IMR-90 (cell line): Measurements from ENCODE around the gene GP5. TPM values are rescaled to one million over a fixed set of nuclear protein-coding genes. Genes with fewer than 3 reads are reported as not detected.

ENCODE experiments used
- ATAC-seq: fragments of 200-7000 bp; cut with Tn5 transposase; 2 replicates; pipeline ENCODE4 v1.9.1; 2020; ENCODE audit warnings: low read depth, mild to moderate bottlenecking, moderate library complexity
- BruUV-seq: library from RNA; stranded (reverse); fragments of 400-500 nt; replicated peaks from 2 replicates; lab custom pipeline; 2021; lab: Mats Ljungman, UMichigan
- CTCF ChIA-PET: fragments of 300-600 bp; formaldehyde crosslinking; extraction: SDS; loops from one replicate; lab custom pipeline; 2021; ENCODE audit warnings: antibody characterized with exemption; lab: Yijun Ruan, JAX
- POLR2A ChIA-PET: fragments of 300-600 bp; sonication (Branson Sonifier 250); formaldehyde crosslinking; loops from one replicate; lab custom pipeline; 2022; ENCODE audit warnings: antibody characterized with exemption; ENCODE audit not compliant: unreplicated experiment; lab: Charles Lee
- DNase-seq: peaks from one replicate; pipeline ENCODE4 v3.0.0; 2013
- H2AFZ ChIP-seq: replicated peaks from 2 replicates; pipeline ENCODE3; 2013; ENCODE audit warnings: low read length, mild to moderate bottlenecking; ENCODE audit not compliant: poor library complexity
- H2AK5ac ChIP-seq: 2 replicates; pipeline ENCODE4 v1.6.1; 2013; ENCODE audit warnings: low read depth, low read length, inconsistent platforms
- H2AK9ac ChIP-seq: replicated peaks from 2 replicates; pipeline ENCODE3; 2013; ENCODE audit warnings: mild to moderate bottlenecking, low read depth, low read length, moderate library complexity; ENCODE audit not compliant: poor library complexity
- H2BK120ac ChIP-seq: 2 replicates; pipeline ENCODE4 v1.6.1; 2013; ENCODE audit warnings: low read depth, low read length, inconsistent platforms
- H2BK15ac ChIP-seq: 3 replicates; pipeline ENCODE4 v1.6.1; 2013; ENCODE audit warnings: low read depth, low read length, inconsistent platforms
- H2BK20ac ChIP-seq: 2 replicates; pipeline ENCODE4 v1.6.1; 2013; ENCODE audit warnings: low read depth, mild to moderate bottlenecking, inconsistent platforms, low read length, moderate library complexity
- H2BK5ac ChIP-seq: 2 replicates; pipeline ENCODE4 v1.6.1; 2013; ENCODE audit warnings: mild to moderate bottlenecking, low read depth, low read length, inconsistent platforms; ENCODE audit not compliant: poor library complexity, severe bottlenecking
- H3K14ac ChIP-seq: replicated peaks from 2 replicates; pipeline ENCODE4 v1.6.1; 2013; ENCODE audit warnings: low read depth, low read length, inconsistent platforms
- H3K18ac ChIP-seq: 2 replicates; pipeline ENCODE4 v1.6.1; 2013; ENCODE audit warnings: low read depth, low read length, control low read depth
- H3K23ac ChIP-seq: 2 replicates; pipeline ENCODE4 v1.6.1; 2013; ENCODE audit warnings: low read depth, low read length, inconsistent platforms
- H3K27ac ChIP-seq: 2 replicates; pipeline ENCODE4 v1.5.1; 2013; ENCODE audit warnings: mild to moderate bottlenecking, control low read depth, low read length; ENCODE audit not compliant: insufficient read depth
- H3K27me3 ChIP-seq: 2 replicates; pipeline ENCODE4 v1.6.1; 2013; ENCODE audit warnings: low read length; ENCODE audit not compliant: control insufficient read depth, insufficient read depth
- H3K36me3 ChIP-seq: 2 replicates; pipeline ENCODE4 v1.6.1; 2013; ENCODE audit warnings: low read length, mixed read lengths; ENCODE audit not compliant: control insufficient read depth, insufficient read depth
- H3K4ac ChIP-seq: 2 replicates; pipeline ENCODE4 v1.6.1; 2013; ENCODE audit warnings: low read depth, low read length, inconsistent platforms
- H3K4me1 ChIP-seq: 2 replicates; pipeline ENCODE4 v1.6.1; 2013; ENCODE audit warnings: low read length, mixed read lengths; ENCODE audit not compliant: control insufficient read depth, insufficient read depth
- H3K4me2 ChIP-seq: 2 replicates; pipeline ENCODE4 v1.6.1; 2013; ENCODE audit warnings: low read depth, mild to moderate bottlenecking, control low read depth, low read length, moderate library complexity
- H3K4me3 ChIP-seq: 2 replicates; pipeline ENCODE4 v1.5.1; 2013; ENCODE audit warnings: low read depth, mild to moderate bottlenecking, control low read depth, low read length, moderate library complexity; ENCODE audit not compliant: insufficient read depth
- H3K56ac ChIP-seq: 2 replicates; pipeline ENCODE4 v1.6.1; 2013; ENCODE audit warnings: low read length, inconsistent platforms; ENCODE audit not compliant: insufficient read depth; ENCODE audit errors: extremely low read depth
- H3K79me1 ChIP-seq, 2 experiments: 2 replicates each; pipeline ENCODE4 v1.6.1; 2013; ENCODE audit warnings: low read length in 2 of 2, inconsistent platforms in 1 of 2, low read depth in 1 of 2
- H3K9ac ChIP-seq: 2 replicates; pipeline ENCODE4 v1.6.1; 2013; ENCODE audit warnings: low read depth, low read length, control low read depth
- H3K9me1 ChIP-seq: 2 replicates; pipeline ENCODE4 v1.6.1; 2013; ENCODE audit warnings: low read length, inconsistent platforms; ENCODE audit not compliant: insufficient read depth
- H3K9me3 ChIP-seq: 2 replicates; pipeline ENCODE4 v1.6.1; 2013; ENCODE audit warnings: low read length; ENCODE audit not compliant: control insufficient read depth, insufficient read depth
- H4K20me1 ChIP-seq: 2 replicates; pipeline ENCODE4 v1.6.1; 2013; ENCODE audit warnings: low read length, inconsistent platforms; ENCODE audit not compliant: insufficient read depth
- H4K5ac ChIP-seq: 2 replicates; pipeline ENCODE4 v1.6.1; 2013; ENCODE audit warnings: mild to moderate bottlenecking, low read depth, low read length, control low read depth
- H4K8ac ChIP-seq, 2 experiments: 2 replicates each; pipeline ENCODE4 v1.6.1; 2013; ENCODE audit warnings: low read depth in 2 of 2, low read length in 2 of 2, control low read depth in 1 of 2, inconsistent platforms in 1 of 2
- H4K91ac ChIP-seq: 2 replicates; pipeline ENCODE4 v1.6.1; 2013; ENCODE audit warnings: low read depth, low read length, inconsistent platforms; ENCODE audit not compliant: insufficient read depth
- BHLHE40 ChIP-seq: fragments of 150-350 bp; IDR thresholded peaks from 2 replicates; pipeline ENCODE4 v1.6.1; 2016; ENCODE audit warnings: mild to moderate bottlenecking, low read depth, low read length
- CEBPB ChIP-seq: IDR thresholded peaks from 2 replicates; pipeline ENCODE4 v1.6.1; 2012; ENCODE audit warnings: low read depth, low read length, improper control_type of control experiment
- CHD1 ChIP-seq: IDR thresholded peaks from 2 replicates; pipeline ENCODE4 v1.6.1; 2012; ENCODE audit warnings: low read depth, low read length, improper control_type of control experiment
- MAFK ChIP-seq: IDR thresholded peaks from 2 replicates; pipeline ENCODE4 v1.6.1; 2012; ENCODE audit warnings: low read depth, low read length, improper control_type of control experiment
- MAZ ChIP-seq: IDR thresholded peaks from 2 replicates; pipeline ENCODE4 v1.6.1; 2012; ENCODE audit warnings: low read depth, mild to moderate bottlenecking, low read length, improper control_type of control experiment, moderate library complexity, borderline replicate concordance
- MXI1 ChIP-seq: IDR thresholded peaks from 2 replicates; pipeline ENCODE4 v1.6.1; 2012; ENCODE audit warnings: low read depth, mild to moderate bottlenecking, low read length, moderate library complexity, borderline replicate concordance
- NFE2L2 ChIP-seq: fragments of 150-350 bp; IDR thresholded peaks from 2 replicates; pipeline ENCODE4 v1.6.1; 2016; ENCODE audit warnings: low read depth, mild to moderate bottlenecking, low read length
- POLR2A ChIP-seq: IDR thresholded peaks from 2 replicates; pipeline ENCODE4 v1.6.1; 2012; ENCODE audit warnings: mild to moderate bottlenecking, low read depth, low read length
- RAD21 ChIP-seq: IDR thresholded peaks from 2 replicates; pipeline ENCODE4 v1.6.1; 2012; ENCODE audit warnings: low read length, improper control_type of control experiment
- RFX5 ChIP-seq: IDR thresholded peaks from 2 replicates; pipeline ENCODE4 v1.8.0; 2012; ENCODE audit warnings: low read depth, mild to moderate bottlenecking, low read length, moderate library complexity
- SMC3 ChIP-seq: fragments of 150-350 bp; IDR thresholded peaks from 2 replicates; pipeline ENCODE4 v1.6.1; 2016; ENCODE audit warnings: low read depth, mild to moderate bottlenecking, antibody characterized with exemption, low read length, moderate library complexity
- WGBS, 2 experiments: methylation state at CpG; one replicate each; pipeline versions ENCODE4 v1.1.5 to v1.1.7; 2013; ENCODE audit warnings: missing lambda C conversion rate in 2 of 2; ENCODE audit not compliant: insufficient read length in 1 of 2; ENCODE audit errors: extremely low coverage in 2 of 2; 5-methylcytosine and 5-hydroxymethylcytosine counted together
- dilution Hi-C: fragments of 300-500 bp; cut with HindIII; formaldehyde crosslinking; loops from one replicate; pipeline ENCODE4 v1.14.3; 2018; ENCODE audit warnings: low sequenced_read_pairs; ENCODE audit not compliant: unreplicated experiment
- in situ Hi-C: fragments of 300-500 bp; cut with MboI; formaldehyde crosslinking; loops from 3 replicates; pipeline ENCODE4 v1.14.3; 2019; ENCODE audit warnings: low sequenced_read_pairs, inconsistent platforms, mixed read lengths
- intact Hi-C: fragments of 100-400 bp; cut with micrococcal nuclease; formaldehyde crosslinking; loops from 2 replicates; pipeline ENCODE4 v1.10.0; 2022
- polyA plus RNA-seq, 3 experiments: library from polyadenylated mRNA; depleted of rRNA; stranded (reverse); fragments of >200 nt; gene quantifications; 2 replicates each; pipeline ENCODE4 v1.2.3, GENCODE V29; 2012; ENCODE audit warnings: low replicate concordance in 1 of 3
- total RNA-seq: library from RNA; depleted of rRNA; stranded (reverse); fragments of >200 nt; gene quantifications from 2 replicates; pipeline ENCODE4 v1.2.3, GENCODE V29; 2012
- TF ChIP-seq, protein P1 (sequence below): fragments of 150-350 bp; IDR thresholded peaks from 2 replicates; pipeline ENCODE4 v1.6.1; 2017; ENCODE audit warnings: mild to moderate bottlenecking, antibody characterized with exemption, low read length, low read depth
- TF ChIP-seq, protein P2 (sequence below): conservative IDR thresholded peaks from 2 replicates; pipeline ENCODE4 v1.5.1; 2012; ENCODE audit warnings: mild to moderate bottlenecking, low read depth, low read length, improper control_type of control experiment
- TF ChIP-seq, protein P3 (sequence below): fragments of 150-350 bp; IDR thresholded peaks from 2 replicates; pipeline ENCODE4 v1.6.1; 2016; ENCODE audit warnings: low read depth, mild to moderate bottlenecking, low read length, moderate library complexity, borderline replicate concordance

GP5 gene
- total and polyA plus RNA-seq, 2 of the 4 experiments (the other 2 are of a cell fraction), result under 0.01 to 0.12 TPM

DNA sequence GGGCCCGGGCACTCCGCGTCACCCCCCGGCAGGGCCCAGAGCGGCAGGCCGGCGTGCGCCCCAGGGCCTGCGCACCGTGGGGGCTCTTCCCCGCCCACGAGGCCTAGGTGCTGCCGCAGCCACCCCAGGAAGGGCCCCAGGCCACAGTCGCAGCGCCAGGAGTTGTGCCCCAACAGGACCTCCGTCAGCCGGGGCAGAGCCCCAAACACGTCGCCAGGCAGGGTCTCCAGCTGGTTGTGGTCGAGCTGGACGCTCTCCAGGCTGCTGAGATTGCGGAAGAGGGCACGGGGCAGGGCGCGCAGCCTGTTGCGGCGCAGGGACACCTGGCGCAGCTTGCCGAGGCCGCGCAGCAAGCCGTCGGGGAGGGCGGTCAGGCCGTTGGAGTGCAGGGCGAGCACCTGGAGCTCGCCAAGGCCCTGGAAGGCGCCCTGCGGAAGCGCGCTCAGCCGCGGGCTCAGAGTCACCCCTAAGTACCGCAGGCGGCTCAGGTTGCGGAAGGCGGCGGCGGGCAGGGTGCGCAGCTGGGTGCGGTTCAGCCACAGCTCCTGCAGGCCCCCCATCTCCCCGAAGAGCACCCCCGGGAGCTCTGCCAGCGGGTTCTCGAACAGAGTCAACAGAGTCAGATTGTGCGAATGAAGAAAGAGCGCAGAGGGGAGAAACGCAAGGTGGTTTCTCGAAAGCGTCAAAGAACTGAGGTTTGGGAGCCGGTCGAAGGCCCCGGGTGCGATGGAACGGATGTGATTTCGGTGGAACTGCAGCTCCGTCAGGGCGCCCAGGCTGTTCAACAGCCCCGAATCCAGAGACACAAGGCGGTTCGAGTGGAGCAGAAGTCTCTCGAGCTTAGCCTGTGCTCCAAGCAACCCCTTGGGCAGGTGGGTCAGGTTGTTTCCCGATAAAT is 2.0 kb downstream of the GP5 start:
- Histone ChIP-seq H4K8ac (no peak overlapping the region), H2AK9ac (no peak overlapping the region), H4K20me1 (no peaks in the 10 kb centered on the region; the same call in 1 of the 2 replicates), H3K36me3 (no peaks in the 10 kb centered on the region), H2BK15ac (no peak overlapping the region), H2AFZ (peak overlapping the region; percentile 61), H3K4ac (peak overlapping the region; percentile 16; the same call in 1 of the 2 replicates), H3K4me3 (no peak overlapping the region), H3K27me3 (peaks cover 18% of the 10 kb centered on the region), H3K79me1 (no peaks in the 10 kb centered on the region), H3K56ac (no peak overlapping the region), H3K9me1 (0 out of 2 replicates have a peak, but pooled peaks cover 3% of the 10 kb centered on the region), H3K23ac (no peak overlapping the region), H3K27ac (no peak overlapping the region), H2BK120ac (no peak overlapping the region), H3K14ac (no peak overlapping the region), H3K18ac (no peak overlapping the region; the same call in 1 of the 2 replicates), H2BK20ac (no peak overlapping the region), H2BK5ac (no peak overlapping the region), H3K4me2 (no peak overlapping the region), H3K9me3 (no peaks in the 10 kb centered on the region; the same call in 1 of the 2 replicates), H3K9ac (no peak overlapping the region), H4K5ac (no peak overlapping the region; the same call in 1 of the 2 replicates), H4K91ac (no peak overlapping the region), H3K4me1 (peaks cover 9% of the 10 kb centered on the region), H2AK5ac (no peak overlapping the region)
- dilution Hi-C loops (no loop called here), in situ Hi-C loops (no loop called here), intact Hi-C loops (no loop called here)
- WGBS, 2 experiments, result 31% methylated on average over 50 of the region's 73 CpGs; no CpG with 5 or more reads in 1 of the 2 experiments
- no TSS peak for BruUV-seq
- POLR2A ChIA-PET, result no interaction called here
- ATAC-seq (no peak), DNase-seq (no peak)
- CTCF ChIA-PET, result interaction anchor here (0.6 to 1.8 kb wide), 2 partner anchors 25 to 54 kb away, joined by 3 to 5 read pairs; no protein-coding TSS in a partner anchor
- TF ChIP-seq MAZ (no peak), BHLHE40 (no peak), CHD1 (no peak), MXI1 (no peak), NFE2L2 (no peak), POLR2A (no peak), RAD21 (no peak), CEBPB (no peak), RFX5 (no peak), SMC3 (no peak), MAFK (no peak)
- TF ChIP-seq, protein P1, sequence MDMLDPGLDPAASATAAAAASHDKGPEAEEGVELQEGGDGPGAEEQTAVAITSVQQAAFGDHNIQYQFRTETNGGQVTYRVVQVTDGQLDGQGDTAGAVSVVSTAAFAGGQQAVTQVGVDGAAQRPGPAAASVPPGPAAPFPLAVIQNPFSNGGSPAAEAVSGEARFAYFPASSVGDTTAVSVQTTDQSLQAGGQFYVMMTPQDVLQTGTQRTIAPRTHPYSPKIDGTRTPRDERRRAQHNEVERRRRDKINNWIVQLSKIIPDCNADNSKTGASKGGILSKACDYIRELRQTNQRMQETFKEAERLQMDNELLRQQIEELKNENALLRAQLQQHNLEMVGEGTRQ, result no peak
- TF ChIP-seq, protein P2, sequence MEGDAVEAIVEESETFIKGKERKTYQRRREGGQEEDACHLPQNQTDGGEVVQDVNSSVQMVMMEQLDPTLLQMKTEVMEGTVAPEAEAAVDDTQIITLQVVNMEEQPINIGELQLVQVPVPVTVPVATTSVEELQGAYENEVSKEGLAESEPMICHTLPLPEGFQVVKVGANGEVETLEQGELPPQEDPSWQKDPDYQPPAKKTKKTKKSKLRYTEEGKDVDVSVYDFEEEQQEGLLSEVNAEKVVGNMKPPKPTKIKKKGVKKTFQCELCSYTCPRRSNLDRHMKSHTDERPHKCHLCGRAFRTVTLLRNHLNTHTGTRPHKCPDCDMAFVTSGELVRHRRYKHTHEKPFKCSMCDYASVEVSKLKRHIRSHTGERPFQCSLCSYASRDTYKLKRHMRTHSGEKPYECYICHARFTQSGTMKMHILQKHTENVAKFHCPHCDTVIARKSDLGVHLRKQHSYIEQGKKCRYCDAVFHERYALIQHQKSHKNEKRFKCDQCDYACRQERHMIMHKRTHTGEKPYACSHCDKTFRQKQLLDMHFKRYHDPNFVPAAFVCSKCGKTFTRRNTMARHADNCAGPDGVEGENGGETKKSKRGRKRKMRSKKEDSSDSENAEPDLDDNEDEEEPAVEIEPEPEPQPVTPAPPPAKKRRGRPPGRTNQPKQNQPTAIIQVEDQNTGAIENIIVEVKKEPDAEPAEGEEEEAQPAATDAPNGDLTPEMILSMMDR, result no peak
- TF ChIP-seq, protein P3, sequence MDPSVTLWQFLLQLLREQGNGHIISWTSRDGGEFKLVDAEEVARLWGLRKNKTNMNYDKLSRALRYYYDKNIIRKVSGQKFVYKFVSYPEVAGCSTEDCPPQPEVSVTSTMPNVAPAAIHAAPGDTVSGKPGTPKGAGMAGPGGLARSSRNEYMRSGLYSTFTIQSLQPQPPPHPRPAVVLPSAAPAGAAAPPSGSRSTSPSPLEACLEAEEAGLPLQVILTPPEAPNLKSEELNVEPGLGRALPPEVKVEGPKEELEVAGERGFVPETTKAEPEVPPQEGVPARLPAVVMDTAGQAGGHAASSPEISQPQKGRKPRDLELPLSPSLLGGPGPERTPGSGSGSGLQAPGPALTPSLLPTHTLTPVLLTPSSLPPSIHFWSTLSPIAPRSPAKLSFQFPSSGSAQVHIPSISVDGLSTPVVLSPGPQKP, result no peak
